Endothelial cell of umbilical vein (primary cell): ENCODE results near the gene PRPF40B. TPM values are rescaled to one million over a fixed set of nuclear protein-coding genes. Genes with fewer than 3 reads are reported as not detected.

Experiments
- BruUV-seq: library from RNA; stranded (reverse); fragments of 400-500 nt; replicated peaks from 2 replicates; lab custom pipeline; 2021; lab: Mats Ljungman, UMichigan
- CTCF ChIA-PET: fragments of 300-600, 350-600 bp; sonication (Branson Sonifier 250); formaldehyde crosslinking; loops from one replicate; lab custom pipeline; 2021; ENCODE audit warnings: antibody characterized with exemption, inconsistent platforms; lab: Charles Lee
- POLR2A ChIA-PET: fragments of 300-600, 350-600 bp; sonication (Branson Sonifier 250); formaldehyde crosslinking; loops from one replicate; lab custom pipeline; 2021; ENCODE audit warnings: antibody characterized with exemption, inconsistent platforms; lab: Charles Lee
- DNase-seq: peaks from one replicate; pipeline ENCODE4 v3.0.0-alpha.2; 2011; ENCODE audit warnings: low read depth, low spot score
- FAIRE-seq: peaks from 2 replicates; lab custom pipeline; 2011; peaks lifted over from hg19 to GRCh38; lab: Jason Lieb, UNC
- H2AFZ ChIP-seq: 2 replicates; pipeline ENCODE4 v1.6.0; 2012; ENCODE audit warnings: low read depth, low read length, control low read depth, inconsistent platforms
- H3K27ac ChIP-seq: 2 replicates; pipeline ENCODE4 v1.5.1; 2011; ENCODE audit warnings: low read depth, mild to moderate bottlenecking, control low read depth, low read length, moderate library complexity; ENCODE audit not compliant: insufficient read depth
- H3K27me3 ChIP-seq, 2 experiments: 2 replicates each; pipeline versions ENCODE4 v1.6.0 to v1.6.1; 2011; ENCODE audit warnings: low read length in 2 of 2, mixed read lengths in 1 of 2; ENCODE audit not compliant: control insufficient read depth in 2 of 2, insufficient read depth in 2 of 2
- H3K36me3 ChIP-seq, 2 experiments: 2 replicates in 1 of 2; 3 replicates in 1 of 2; pipeline ENCODE4 v1.5.1; 2011; ENCODE audit warnings: low read length in 2 of 2, mild to moderate bottlenecking in 1 of 2, moderate library complexity in 1 of 2; ENCODE audit not compliant: control insufficient read depth in 2 of 2, insufficient read depth in 2 of 2; ENCODE audit errors: extremely low read depth in 1 of 2
- H3K4me1 ChIP-seq: 3 replicates; pipeline ENCODE4 v1.5.1; 2011; ENCODE audit warnings: mild to moderate bottlenecking, low read length; ENCODE audit not compliant: control insufficient read depth, insufficient read depth; ENCODE audit errors: extremely low read depth
- H3K4me2 ChIP-seq: 2 replicates; pipeline ENCODE4 v1.6.1; 2011; ENCODE audit warnings: low read length, control low read depth, mixed read lengths; ENCODE audit not compliant: insufficient read depth
- H3K4me3 ChIP-seq, 3 experiments: fragments of 200-600 bp in 1 of 3; sonication (generic), shearing (Covaris generic) in 1 of 3; replicated peaks in 1 of 3; 2 replicates each; pipeline ENCODE4 v1.5.1; 2011 to 2016; ENCODE audit warnings: control low read depth in 3 of 3, low read length in 3 of 3, mild to moderate bottlenecking in 2 of 3, inconsistent platforms in 1 of 3, low read depth in 1 of 3, moderate library complexity in 1 of 3; ENCODE audit not compliant: insufficient read depth in 1 of 3
- H3K79me2 ChIP-seq: 2 replicates; pipeline ENCODE4 v1.6.0; 2012; ENCODE audit warnings: low read length, inconsistent platforms; ENCODE audit not compliant: control insufficient read depth, insufficient read depth
- H3K9ac ChIP-seq: replicated peaks from 2 replicates; pipeline ENCODE3; 2011; ENCODE audit warnings: low read length, control low read depth; ENCODE audit not compliant: insufficient read depth; ENCODE audit errors: extremely low read depth
- H3K9me1 ChIP-seq: replicated peaks from 3 replicates; pipeline ENCODE4 v1.6.0; 2011; ENCODE audit warnings: mild to moderate bottlenecking, low read length; ENCODE audit not compliant: control insufficient read depth, insufficient read depth; ENCODE audit errors: extremely low read depth
- H3K9me3 ChIP-seq: replicated peaks from 2 replicates; pipeline ENCODE4 v1.5.1; 2012; ENCODE audit warnings: low read length, inconsistent platforms; ENCODE audit not compliant: control insufficient read depth, insufficient read depth
- H4K20me1 ChIP-seq: replicated peaks from 2 replicates; pipeline ENCODE3; 2011; ENCODE audit warnings: mild to moderate bottlenecking, low read length; ENCODE audit not compliant: control insufficient read depth, insufficient read depth; ENCODE audit errors: extremely low read depth
- EZH2 ChIP-seq: IDR thresholded peaks from 2 replicates; pipeline ENCODE4 v1.6.1; 2012; ENCODE audit warnings: borderline replicate concordance, low read depth, mild to moderate bottlenecking, moderate library complexity, low read length, inconsistent platforms; ENCODE audit not compliant: severe bottlenecking
- FOS ChIP-seq: IDR thresholded peaks from 2 replicates; pipeline ENCODE4 v1.6.1; 2011; ENCODE audit warnings: mild to moderate bottlenecking, low read length, moderate library complexity, borderline replicate concordance; ENCODE audit not compliant: insufficient read depth
- GATA2 ChIP-seq: IDR thresholded peaks from 2 replicates; pipeline ENCODE4 v1.7.0; 2011; ENCODE audit warnings: low read depth, mild to moderate bottlenecking, moderate library complexity, mixed read lengths, low read length; ENCODE audit not compliant: insufficient read length, insufficient read depth
- JUN ChIP-seq: IDR thresholded peaks from 2 replicates; pipeline ENCODE4 v1.6.1; 2011; ENCODE audit warnings: borderline replicate concordance, low read depth; ENCODE audit not compliant: insufficient read length, insufficient read depth
- MYC ChIP-seq: IDR thresholded peaks from one replicate; pipeline ENCODE4 v1.6.1; 2011; ENCODE audit warnings: mild to moderate bottlenecking, low read depth, low read length
- POLR2A ChIP-seq: IDR thresholded peaks from 2 replicates; pipeline ENCODE4 v1.6.1; 2012; ENCODE audit warnings: low read depth, mild to moderate bottlenecking, control low read depth, low read length
- POLR2AphosphoS5 ChIP-seq: IDR thresholded peaks from 2 replicates; pipeline ENCODE4 v1.6.1; 2012; ENCODE audit warnings: low read depth, mild to moderate bottlenecking, control low read depth, low read length, moderate library complexity; ENCODE audit not compliant: insufficient read depth
- dilution Hi-C: fragments of 300-500 bp; cut with MboI; formaldehyde crosslinking; loops from one replicate; pipeline ENCODE4 v1.15.0; 2019; ENCODE audit warnings: low sequenced_read_pairs; ENCODE audit not compliant: extremely low pct_ligation_motif_present
- intact Hi-C: fragments of 100-400 bp; cut with micrococcal nuclease; formaldehyde crosslinking; loops from one replicate; pipeline ENCODE4 v1.10.0; 2022
- polyA plus RNA-seq, 4 experiments: library from polyadenylated mRNA; depleted of rRNA in 3 of 4; stranded (reverse) in 3 of 4; unstranded in 1 of 4; fragments of >200 nt; gene quantifications; 2 replicates each; pipeline versions ENCODE4 v1.2.1 to v1.2.3, GENCODE V29; 2011 to 2012; ENCODE audit warnings: missing spikeins in 1 of 4
- total RNA-seq: library from RNA; stranded (reverse); gene quantifications from 2 replicates; pipeline ENCODE4 v1.2.3, GENCODE V29; 2021
- TF ChIP-seq, protein P1 (sequence below): IDR thresholded peaks from 2 replicates; pipeline ENCODE4 v1.6.1; 2011; ENCODE audit not compliant: insufficient read depth, insufficient read length
- TF ChIP-seq, protein P2 (sequence below), 2 donors: IDR thresholded peaks; 1 replicate in 1 of 2; 2 replicates in 1 of 2; pipeline ENCODE4 v1.5.1; 2011; ENCODE audit warnings: low read length in 2 of 2, mild to moderate bottlenecking in 2 of 2, moderate library complexity in 2 of 2, control low read depth in 1 of 2, inconsistent platforms in 1 of 2, low read depth in 1 of 2; ENCODE audit not compliant: insufficient read depth in 1 of 2; ENCODE audit errors: extremely low read depth in 1 of 2

PRPF40B gene
- total and polyA plus RNA-seq, 2 donors (not counting 3 experiments of a cell fraction or from before 2014, with no cell fraction given) = 5.4 to 9.9 TPM

DNA sequence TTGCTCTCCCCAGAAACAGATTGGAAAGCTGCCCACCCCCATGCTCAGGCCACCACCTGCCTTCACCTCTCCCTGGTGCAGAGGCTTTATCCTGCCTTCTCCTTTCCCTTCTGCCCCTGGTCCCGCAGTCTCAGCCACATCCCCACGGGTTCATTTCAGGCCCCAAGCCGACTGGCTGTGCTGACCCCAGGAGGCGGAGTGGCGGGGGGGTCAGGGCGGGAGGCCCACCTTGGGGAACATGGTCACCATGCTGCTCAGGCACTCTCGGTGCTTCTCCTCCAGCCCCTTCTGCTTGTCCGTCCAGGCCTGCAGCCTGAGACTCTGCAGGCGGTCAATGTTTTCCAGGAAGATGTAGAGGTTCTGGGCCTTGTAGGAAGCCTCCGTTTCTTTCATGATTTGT is 24.8 kb upstream of the PRPF40B start:
- DNase-seq (no peak), FAIRE-seq (no peak)
- Histone ChIP-seq H3K36me3 (no peaks in the 10 kb centered on the region), H3K9me3 (no peaks in the 10 kb centered on the region), H2AFZ (no peak overlapping the region), H3K9ac (no peak overlapping the region), H3K4me2 (no peak overlapping the region), H3K4me1 (no peaks in the 10 kb centered on the region), H3K27ac (no peak overlapping the region), H3K27me3 (no peaks in the 10 kb centered on the region), H3K4me3 (no peak overlapping the region), H4K20me1 (no peaks in the 10 kb centered on the region), H3K9me1 (no peaks in the 10 kb centered on the region), H3K79me2 (no peaks in the 10 kb centered on the region)
- ChIA-PET POLR2A (no interaction called here), CTCF (interaction anchor here (1.2 kb wide), 2 partner anchors 9 to 25 kb away, joined by 3 to 4 read pairs; partner anchors contain the start of gene PRPF40B)
- BruUV-seq = no TSS peak
- TF ChIP-seq, protein P1, sequence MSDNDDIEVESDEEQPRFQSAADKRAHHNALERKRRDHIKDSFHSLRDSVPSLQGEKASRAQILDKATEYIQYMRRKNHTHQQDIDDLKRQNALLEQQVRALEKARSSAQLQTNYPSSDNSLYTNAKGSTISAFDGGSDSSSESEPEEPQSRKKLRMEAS = no peak
- TF ChIP-seq POLR2A (no peak), POLR2AphosphoS5 (no peak), MYC (no peak), JUN (no peak), EZH2 (no peak), FOS (no peak), GATA2 (no peak)
- TF ChIP-seq, protein P2, sequence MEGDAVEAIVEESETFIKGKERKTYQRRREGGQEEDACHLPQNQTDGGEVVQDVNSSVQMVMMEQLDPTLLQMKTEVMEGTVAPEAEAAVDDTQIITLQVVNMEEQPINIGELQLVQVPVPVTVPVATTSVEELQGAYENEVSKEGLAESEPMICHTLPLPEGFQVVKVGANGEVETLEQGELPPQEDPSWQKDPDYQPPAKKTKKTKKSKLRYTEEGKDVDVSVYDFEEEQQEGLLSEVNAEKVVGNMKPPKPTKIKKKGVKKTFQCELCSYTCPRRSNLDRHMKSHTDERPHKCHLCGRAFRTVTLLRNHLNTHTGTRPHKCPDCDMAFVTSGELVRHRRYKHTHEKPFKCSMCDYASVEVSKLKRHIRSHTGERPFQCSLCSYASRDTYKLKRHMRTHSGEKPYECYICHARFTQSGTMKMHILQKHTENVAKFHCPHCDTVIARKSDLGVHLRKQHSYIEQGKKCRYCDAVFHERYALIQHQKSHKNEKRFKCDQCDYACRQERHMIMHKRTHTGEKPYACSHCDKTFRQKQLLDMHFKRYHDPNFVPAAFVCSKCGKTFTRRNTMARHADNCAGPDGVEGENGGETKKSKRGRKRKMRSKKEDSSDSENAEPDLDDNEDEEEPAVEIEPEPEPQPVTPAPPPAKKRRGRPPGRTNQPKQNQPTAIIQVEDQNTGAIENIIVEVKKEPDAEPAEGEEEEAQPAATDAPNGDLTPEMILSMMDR (IDR thresholded peaks at IDR 0.05; ENCODE audit: extremely low read depth in 1 of 2, insufficient read depth in 1 of 2, low read depth in 1 of 2, low read length in 2 of 2) = no peak
- dilution Hi-C loops (no loop called here), intact Hi-C loops (no loop called here)
